Calu3 (cell line): ENCODE data around the gene DTD2. TPM values are rescaled to one million over a fixed set of nuclear protein-coding genes. Genes with fewer than 3 reads are reported as not detected.

Experiments used
- BruUV-seq: library from RNA; stranded (reverse); fragments of 400-500 nt; replicated peaks from 2 replicates; lab custom pipeline; 2021; lab: Mats Ljungman, UMichigan
- CTCF ChIA-PET: fragments of 300-600 bp; sonication (Branson Sonifier 250); formaldehyde crosslinking; loops from one replicate; lab custom pipeline; 2022; ENCODE audit warnings: antibody characterized with exemption; lab: Charles Lee
- DNase-seq: peaks from one replicate; pipeline ENCODE4 v3.0.0; 2022
- H3K27ac Mint-ChIP-seq: one replicate; pipeline ENCODE4 v1.8.0; 2022; ENCODE audit warnings: mixed read lengths; ENCODE audit not compliant: unreplicated experiment
- H3K27me3 Mint-ChIP-seq: one replicate; pipeline ENCODE4 v1.8.0; 2022; ENCODE audit warnings: mixed read lengths; ENCODE audit not compliant: unreplicated experiment
- H3K36me3 Mint-ChIP-seq: one replicate; pipeline ENCODE4 v1.8.0; 2022; ENCODE audit warnings: mild to moderate bottlenecking, moderate library complexity, mixed read lengths; ENCODE audit not compliant: insufficient read depth, unreplicated experiment
- H3K4me1 Mint-ChIP-seq: one replicate; pipeline ENCODE4 v1.8.0; 2022; ENCODE audit warnings: mild to moderate bottlenecking, low read depth, mixed read lengths; ENCODE audit not compliant: unreplicated experiment
- H3K4me3 Mint-ChIP-seq: one replicate; pipeline ENCODE4 v1.8.0; 2022; ENCODE audit warnings: mild to moderate bottlenecking, low read depth, moderate library complexity, mixed read lengths; ENCODE audit not compliant: unreplicated experiment
- H3K9me3 Mint-ChIP-seq: one replicate; pipeline ENCODE4 v1.8.0; 2022; ENCODE audit warnings: low read depth, mixed read lengths; ENCODE audit not compliant: unreplicated experiment
- intact Hi-C: fragments of 100-400 bp; cut with micrococcal nuclease; formaldehyde crosslinking; loops from one replicate; pipeline ENCODE4 v1.10.0; 2022; ENCODE audit not compliant: unreplicated experiment
- total RNA-seq: library from RNA; stranded (reverse); gene quantifications from 2 replicates; pipeline ENCODE4 v1.2.3, GENCODE V29; 2022
- TF ChIP-seq, protein P1 (sequence below): fragments of 200-600 bp; IDR thresholded peaks from one replicate; pipeline ENCODE4 v1.8.0; 2022; ENCODE audit warnings: antibody characterized with exemption; ENCODE audit not compliant: unreplicated experiment

Gene DTD2
- total RNA-seq, 1 experiment from 2014 or later: 12.2 TPM

GRCh38 chr14:31400031-31400638 lies 57.2 kb downstream of the DTD2 start:
- no TSS peak for BruUV-seq
- CTCF ChIA-PET: no interaction called here
- H3K4me3 Mint-ChIP-seq: no peak overlapping the region

More at GRCh38 chr14:31400031-31400638, 57.2 kb downstream of the DTD2 start:
- H3K4me1 Mint-ChIP-seq: no peaks in the 10 kb centered on the region
- no peaks in the 10 kb centered on the region for H3K36me3 Mint-ChIP-seq
- H3K9me3 Mint-ChIP-seq: no peaks in the 10 kb centered on the region
- no peaks in the 10 kb centered on the region for H3K27me3 Mint-ChIP-seq
- H3K27ac Mint-ChIP-seq: no peak overlapping the region
- no peak for DNase-seq
- intact Hi-C loops: no loop called here
- TF ChIP-seq, protein P1, sequence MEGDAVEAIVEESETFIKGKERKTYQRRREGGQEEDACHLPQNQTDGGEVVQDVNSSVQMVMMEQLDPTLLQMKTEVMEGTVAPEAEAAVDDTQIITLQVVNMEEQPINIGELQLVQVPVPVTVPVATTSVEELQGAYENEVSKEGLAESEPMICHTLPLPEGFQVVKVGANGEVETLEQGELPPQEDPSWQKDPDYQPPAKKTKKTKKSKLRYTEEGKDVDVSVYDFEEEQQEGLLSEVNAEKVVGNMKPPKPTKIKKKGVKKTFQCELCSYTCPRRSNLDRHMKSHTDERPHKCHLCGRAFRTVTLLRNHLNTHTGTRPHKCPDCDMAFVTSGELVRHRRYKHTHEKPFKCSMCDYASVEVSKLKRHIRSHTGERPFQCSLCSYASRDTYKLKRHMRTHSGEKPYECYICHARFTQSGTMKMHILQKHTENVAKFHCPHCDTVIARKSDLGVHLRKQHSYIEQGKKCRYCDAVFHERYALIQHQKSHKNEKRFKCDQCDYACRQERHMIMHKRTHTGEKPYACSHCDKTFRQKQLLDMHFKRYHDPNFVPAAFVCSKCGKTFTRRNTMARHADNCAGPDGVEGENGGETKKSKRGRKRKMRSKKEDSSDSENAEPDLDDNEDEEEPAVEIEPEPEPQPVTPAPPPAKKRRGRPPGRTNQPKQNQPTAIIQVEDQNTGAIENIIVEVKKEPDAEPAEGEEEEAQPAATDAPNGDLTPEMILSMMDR: no peak

Other genes with a start within 250 kb of the DTD2 start
- 98.6 and 105 TPM in 2 replicates for gene HECTD1, start 249.7 kb downstream of the DTD2 start, total RNA-seq
- gene HEATR5A, start 37.0 kb downstream of the DTD2 start, total RNA-seq: 28.9 and 31.3 TPM in 2 replicates
- not detected in 2 replicates for gene GPR33, start 30.5 kb upstream of the DTD2 start, total RNA-seq
- gene NUBPL, start 103.9 kb upstream of the DTD2 start, total RNA-seq: 11.9 and 14.2 TPM in 2 replicates